GM18868 (cell line): ENCODE results near the gene GSK3B.

Experiments
- ATAC-seq: cut with Tn5 transposase; IDR thresholded peaks from one replicate; pipeline ENCODE4 v1.9.1; 2021; ENCODE audit warnings: mild to moderate bottlenecking, moderate library complexity; ENCODE audit not compliant: unreplicated experiment

GSK3B gene

DNA sequence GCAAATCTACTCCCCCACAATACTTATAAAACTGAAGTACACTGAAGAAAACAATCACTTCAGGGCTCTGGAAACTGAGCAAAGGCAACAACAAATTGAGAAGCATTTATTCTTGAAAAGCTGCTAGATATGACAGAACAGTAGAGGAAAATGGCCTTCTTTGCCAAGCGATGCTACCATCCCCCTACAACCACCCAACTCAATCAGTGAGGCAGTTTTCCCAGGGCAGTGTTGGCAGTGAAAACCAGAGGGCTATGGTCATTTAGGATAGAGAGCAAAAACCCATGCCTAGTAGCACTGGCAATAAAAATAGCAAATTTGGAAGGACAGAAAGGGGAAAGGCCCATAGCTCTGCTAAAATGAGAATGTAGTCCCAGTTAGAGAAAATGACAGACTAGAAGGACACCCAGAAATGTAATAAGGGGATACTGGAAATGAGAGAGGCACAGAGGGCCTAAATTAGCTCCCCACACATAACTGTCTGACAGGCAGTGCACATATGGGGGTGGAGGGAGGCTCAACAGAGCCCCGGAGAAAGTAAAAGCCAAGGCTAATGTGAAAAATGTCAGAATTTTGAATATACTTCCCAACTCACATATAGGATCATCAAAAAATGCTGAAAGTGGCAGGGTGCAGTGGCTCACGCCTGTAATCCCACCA is 143.5 kb downstream of the GSK3B start:
- ATAC-seq, result no peak

DNA sequence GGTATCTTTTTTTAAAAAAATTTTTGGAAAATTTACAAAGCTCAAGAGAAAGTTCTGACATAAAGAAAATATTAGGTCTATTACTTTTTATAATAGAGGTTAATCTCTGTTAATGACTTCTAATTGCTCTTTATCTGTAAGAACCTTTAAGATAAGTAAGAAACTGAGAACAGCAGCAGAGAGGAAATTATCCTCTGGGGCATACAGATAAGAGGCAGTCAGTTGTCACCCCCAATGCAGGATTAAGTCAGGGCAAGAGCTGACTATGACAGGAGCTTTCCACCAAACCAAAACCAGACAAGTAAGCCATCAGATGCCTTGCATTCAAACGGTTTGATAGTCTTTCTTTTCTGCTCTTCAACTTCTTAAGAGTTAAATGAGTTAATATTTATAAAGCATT is 149.0 kb downstream of the GSK3B start:
- ATAC-seq, result no peak

DNA sequence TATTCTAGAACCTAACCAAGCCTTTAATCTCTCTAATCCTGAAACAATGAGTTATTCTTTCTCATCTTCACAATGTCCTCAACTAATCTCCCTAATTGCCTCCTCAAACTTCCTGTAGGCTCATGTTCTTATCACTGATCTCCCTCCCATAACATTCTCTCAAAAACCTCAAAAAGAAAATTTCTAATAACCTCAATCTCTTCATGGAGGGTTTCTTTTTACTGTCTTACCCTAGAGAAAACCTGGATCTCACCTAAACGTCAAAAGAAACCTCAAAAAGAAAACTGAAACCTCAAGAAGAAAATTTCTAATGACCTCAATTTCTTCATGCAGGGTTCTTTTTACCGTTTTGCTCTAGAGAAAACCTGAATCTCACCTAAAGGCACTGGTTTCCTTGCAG is 150.2 kb downstream of the GSK3B start:
- ATAC-seq, result no peak

DNA sequence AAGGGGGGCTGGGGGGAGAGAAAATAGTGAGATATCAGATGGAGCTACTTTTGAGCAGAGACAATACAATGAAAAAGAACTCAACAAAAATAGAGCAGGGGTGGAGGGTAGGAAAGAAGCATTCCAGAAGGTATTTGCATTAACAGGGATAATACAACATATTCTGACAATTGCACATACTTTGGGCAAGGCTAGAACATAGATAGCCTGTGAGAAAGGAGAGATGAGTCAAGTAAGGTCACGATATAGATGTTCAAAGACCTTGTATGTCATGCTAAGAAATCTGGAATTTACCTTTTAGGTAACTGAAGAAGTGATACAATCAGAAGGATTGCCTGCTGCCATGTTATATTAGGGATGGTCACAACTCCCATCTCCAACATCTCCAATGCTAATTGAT is 155.2 kb downstream of the GSK3B start:
- no peak for ATAC-seq

- peak; percentile 100 for ATAC-seq
Observed at GRCh38 chr3:119937229-119937628, 157.0 kb downstream of the GSK3B start.

- no peak for ATAC-seq
Observed at GRCh38 chr3:119934249-119934648, 160.0 kb downstream of the GSK3B start.

DNA sequence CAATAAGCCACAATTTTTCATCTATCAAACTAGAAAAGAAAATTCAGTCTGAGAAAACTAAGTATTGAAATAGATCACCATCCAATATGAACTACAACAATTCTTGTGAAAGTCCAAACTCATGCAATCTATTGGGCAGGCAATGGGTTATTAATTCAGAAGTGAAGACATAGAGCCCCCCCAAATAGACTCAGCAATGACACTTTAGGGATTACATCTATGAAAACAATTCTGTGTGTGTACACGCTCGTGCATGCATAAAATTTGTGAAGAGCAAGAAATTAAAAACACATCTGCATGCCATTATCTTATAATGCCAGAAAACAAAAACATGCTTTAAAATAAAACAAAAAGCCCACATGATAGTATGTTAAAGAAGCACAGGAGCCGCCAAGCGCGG is 161.0 kb downstream of the GSK3B start:
- ATAC-seq, result no peak

DNA sequence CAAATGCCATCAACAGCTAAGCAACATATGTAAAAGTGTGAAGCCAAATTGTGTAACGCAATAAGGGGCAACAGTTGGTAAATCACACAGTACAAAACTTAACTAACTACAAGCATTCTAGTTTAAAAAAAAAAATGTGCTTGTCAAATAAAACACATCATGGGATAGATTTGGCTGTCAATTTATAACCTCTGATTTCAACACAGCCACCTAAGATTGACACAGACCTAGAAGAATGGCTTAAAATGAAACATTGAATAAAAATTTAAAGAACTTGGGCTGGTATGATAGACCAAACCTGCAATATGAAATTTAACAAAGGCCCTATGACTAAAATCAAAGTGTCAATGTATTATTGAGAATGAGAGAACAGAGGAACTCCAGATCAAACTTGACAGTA is 164.0 kb downstream of the GSK3B start:
- no peak for ATAC-seq

DNA sequence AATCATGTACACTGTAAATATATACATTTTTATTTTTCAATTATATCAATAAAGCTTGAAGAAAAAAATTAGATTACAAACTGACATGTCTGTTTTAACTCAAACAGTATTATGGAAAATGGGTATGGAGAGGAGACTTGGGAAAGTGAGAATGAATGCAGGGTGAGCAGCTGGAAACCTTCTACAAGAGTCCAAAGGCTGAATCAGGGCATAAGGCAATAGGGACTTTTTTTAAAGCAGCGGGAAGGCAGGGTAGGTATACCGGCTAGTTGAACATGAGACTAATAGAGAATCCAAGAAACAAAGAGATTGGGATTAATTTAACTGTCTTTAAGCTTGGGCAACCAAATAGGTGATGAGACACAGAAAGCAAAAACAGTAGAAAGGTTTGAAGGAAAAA is 167.1 kb downstream of the GSK3B start:
- no peak for ATAC-seq

DNA sequence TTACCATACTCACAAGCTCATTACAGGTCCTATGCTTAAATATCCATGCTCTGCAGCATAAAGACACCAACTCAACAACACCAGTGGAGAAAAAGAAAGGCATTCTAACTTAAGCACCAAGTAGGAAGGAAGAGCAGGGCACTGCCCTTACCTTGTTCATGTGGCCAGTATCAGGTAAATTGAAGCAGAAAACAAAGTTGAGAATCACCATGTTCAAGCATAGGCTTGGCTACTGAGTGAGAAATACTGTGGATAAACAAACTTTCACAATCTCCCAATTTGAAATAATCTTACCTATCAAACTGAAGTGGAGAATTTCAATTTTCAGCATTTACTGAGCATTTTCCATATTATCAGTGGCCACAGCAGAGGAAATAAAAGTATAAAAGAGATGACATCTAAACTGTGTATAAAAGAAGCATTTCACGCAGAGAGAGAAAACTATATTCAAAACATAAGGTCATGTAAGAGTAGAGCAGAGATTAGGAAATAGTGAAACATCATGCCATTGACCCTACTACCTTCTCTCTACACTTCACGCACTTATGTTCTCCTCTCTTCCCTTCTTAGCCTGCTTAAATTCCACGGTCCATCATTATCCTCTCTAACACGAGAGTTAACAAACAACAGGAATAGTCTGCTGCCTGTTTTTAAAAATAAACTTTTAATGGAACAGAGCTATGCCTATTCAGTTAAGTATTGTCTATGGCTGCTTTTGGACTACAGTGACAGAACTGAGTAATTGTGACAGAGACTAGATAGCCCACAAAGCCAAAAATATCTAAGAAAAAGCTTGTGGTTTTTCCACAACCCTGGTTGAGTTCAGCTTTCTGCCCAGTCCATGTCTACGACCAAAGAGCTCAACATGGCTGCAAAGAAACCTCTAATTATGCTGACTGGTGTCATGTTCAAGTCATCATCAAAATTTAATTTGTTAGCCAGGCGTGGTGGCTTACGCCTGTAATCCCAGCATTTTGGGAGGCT is 169.8 kb downstream of the GSK3B start:
- no peak for ATAC-seq

- ATAC-seq, result no peak
Observed at GRCh38 chr3:119918992-119919933, 175.0 kb downstream of the GSK3B start.

DNA sequence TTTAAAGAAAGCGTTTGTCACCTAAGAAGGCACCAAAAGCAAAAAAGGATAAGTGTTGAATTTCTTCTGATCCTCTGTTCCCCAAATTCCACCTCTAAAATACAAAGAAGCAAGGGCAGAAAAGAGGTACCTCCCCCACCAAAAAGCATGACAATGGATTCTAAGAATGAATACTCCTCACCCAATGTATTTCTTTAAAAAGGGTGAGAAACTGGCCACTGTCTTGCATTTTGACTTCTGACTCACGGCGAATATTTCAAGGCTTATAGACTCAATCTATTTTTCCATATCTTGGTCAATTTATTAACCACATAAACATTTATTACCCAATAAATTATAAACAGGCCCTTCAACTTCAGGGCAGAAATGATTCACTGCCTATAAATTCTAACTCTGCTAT is 181.2 kb downstream of the GSK3B start:
- no peak for ATAC-seq

- ATAC-seq, result peak; percentile 24
Observed at GRCh38 chr3:119912220-119912619, 182.0 kb downstream of the GSK3B start.

DNA sequence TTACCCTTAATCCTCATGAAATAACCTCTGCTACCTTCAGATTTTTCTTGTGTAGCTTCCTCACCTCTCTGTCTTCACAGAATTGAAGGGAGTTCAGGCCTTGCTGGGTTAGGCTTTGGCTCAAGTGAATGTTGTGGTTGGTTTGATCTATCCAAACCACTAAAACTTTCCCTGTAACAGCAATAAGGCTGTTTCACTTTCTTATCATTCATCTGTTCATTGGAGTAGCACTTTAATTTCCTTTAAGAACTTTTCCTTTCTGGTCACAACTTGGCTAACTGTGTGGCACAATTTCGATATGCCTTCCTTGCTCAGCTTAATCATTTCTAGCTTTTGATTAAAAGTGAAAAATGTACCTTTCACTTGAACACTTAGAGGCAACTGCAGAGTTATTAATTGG is 182.5 kb downstream of the GSK3B start:
- peak; percentile 67 for ATAC-seq

DNA sequence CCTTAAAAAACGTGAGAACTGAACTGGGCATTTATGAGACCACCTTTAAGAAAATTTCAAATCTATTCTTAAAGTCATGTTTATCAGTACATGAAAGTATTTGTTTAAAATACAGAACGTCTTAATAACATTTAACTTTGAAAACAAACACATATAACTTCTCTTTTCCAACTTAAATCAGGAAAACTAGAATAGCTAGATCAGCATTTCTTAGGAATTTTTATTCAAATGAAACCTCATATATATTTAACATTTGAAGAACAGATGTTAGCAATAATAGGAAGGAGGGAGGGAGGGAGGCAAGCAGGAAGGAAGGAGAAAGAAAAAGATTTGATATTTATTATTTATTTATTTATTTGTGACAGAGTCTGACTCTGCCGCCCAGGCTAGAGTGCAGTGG is 192.2 kb downstream of the GSK3B start:
- ATAC-seq, result no peak

DNA sequence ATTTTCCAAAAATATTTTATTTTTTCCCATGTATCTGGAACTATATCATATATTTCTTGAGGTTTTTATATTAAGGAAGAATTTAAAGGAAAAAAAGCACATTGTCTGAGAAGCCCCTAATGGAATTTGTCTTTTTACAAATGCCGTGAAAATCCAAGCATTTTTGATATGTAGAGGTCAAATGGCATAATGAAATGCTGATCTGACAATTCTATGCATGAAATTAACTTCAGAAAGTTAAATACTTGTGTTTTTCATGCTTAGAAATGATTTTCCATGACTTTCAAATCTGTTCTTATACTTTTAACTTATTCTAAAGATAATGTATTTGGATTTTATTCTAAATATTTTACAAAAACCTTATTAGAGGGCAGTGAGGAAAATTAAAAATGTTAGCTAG is 193.1 kb downstream of the GSK3B start:
- no peak for ATAC-seq

- no peak for ATAC-seq
Observed at GRCh38 chr3:119899192-119899511, 195.1 kb downstream of the GSK3B start.

GRCh38 chr3:119898478-119899191 is 195.6 kb downstream of the GSK3B start:
- ATAC-seq, result no peak

DNA sequence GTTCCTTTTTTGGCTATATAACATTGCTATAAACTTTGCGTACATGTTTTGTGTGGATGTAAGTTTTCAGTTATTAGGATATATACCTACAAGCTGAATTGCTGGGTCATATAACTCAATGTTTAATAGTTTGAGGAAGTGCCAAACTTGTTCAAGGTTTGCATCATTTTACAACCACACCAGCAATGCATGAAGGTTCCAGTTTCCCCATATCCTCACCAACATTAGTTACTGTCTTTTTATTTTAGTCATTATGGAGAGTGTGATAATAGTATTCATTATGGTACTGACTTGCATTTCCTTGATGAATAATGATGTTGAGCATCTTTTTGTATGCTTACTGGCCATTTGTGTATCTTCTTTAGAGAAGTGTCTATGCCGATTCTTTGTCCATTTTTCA is 200.1 kb downstream of the GSK3B start:
- no peak for ATAC-seq

- no peak for ATAC-seq
Observed at GRCh38 chr3:119893769-119894168, 200.5 kb downstream of the GSK3B start.
